CD4-positive, alpha-beta T cell treated with Interleukin-6 for 4 hours (primary cell): ENCODE data around the gene KLHL3.

ENCODE experiments used
- DNase-seq: peaks from one replicate; pipeline ENCODE4 v3.0.0-alpha.2; 2020; ENCODE audit warnings: mixed read lengths

KLHL3 gene

DNA sequence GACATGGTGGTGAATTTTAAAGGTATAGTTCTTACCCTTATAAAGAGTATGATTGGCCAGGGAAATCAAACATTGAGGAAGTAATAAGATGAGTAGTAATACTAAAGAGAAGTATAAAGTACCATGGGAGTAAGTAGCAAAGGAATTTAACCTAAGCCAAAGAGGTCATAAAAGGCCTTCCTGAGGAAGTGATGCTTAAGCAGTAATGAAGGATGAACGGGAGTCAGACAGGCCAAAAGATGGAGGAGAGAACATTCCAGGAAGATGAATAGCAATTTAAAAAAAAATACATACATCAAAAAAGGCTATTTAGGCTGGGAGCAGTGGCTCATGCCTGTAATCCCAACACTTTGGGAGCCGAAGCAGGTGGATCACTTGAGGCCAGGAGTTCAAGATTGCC, 29.0 kb downstream of the KLHL3 start:
- no peak for DNase-seq

DNA sequence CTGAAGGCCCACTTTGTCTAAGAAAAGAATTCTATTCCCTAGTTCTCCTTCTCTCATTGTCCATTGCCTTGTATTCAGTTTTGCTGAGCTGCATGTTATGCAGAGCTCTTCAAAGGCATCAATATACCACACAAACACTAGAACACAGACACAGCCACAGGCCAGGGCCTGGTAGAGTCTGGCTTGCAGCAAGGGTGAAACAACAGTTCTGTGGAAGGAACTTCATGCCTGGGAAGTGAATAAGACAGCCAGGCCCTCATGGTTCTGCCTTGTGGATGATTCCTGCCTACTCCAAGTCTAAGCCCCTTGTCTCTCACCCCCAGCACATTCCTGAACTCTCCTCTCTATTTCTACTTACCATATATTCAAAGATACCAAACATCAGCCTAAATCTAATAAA, 30.8 kb downstream of the KLHL3 start:
- DNase-seq: no peak

DNA sequence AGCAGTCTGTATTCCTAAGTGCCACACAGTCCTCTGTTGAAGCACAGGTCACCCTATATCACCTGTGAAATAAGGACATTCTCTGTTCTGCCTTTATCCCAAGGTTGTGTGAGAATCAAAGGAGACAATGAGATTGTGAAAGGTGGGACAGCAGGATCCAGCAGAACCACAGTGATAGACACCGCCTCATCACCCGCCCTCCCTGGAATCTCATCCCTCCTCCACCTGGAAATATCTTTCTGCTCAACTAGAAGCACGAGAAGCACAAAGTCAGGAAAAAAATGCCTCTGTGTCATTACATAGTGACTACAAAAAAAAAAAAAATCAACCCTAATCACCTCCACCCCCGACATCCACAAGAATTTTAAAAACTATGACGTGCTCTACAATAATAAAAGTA, 32.3 kb downstream of the KLHL3 start:
- no peak for DNase-seq

DNA sequence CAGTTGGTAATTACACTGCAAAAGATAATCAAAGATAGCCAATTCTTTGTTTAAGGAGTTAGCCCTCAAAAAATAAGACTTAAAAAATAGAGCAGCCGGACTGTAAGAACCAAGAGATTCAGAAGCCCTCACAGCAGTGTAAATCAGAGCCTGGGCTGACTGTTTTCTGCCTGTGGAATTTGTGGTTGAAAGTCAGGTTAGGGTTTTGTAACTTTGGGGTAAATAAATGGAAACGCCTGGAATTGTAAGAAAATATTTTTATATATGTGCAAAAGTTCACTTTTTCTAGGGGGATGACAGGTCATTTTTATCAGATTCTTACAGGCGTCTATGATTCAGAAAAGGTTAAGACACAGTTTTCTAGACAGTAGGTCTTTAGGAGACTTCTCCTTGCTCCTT, 35.6 kb downstream of the KLHL3 start:
- no peak for DNase-seq

DNA sequence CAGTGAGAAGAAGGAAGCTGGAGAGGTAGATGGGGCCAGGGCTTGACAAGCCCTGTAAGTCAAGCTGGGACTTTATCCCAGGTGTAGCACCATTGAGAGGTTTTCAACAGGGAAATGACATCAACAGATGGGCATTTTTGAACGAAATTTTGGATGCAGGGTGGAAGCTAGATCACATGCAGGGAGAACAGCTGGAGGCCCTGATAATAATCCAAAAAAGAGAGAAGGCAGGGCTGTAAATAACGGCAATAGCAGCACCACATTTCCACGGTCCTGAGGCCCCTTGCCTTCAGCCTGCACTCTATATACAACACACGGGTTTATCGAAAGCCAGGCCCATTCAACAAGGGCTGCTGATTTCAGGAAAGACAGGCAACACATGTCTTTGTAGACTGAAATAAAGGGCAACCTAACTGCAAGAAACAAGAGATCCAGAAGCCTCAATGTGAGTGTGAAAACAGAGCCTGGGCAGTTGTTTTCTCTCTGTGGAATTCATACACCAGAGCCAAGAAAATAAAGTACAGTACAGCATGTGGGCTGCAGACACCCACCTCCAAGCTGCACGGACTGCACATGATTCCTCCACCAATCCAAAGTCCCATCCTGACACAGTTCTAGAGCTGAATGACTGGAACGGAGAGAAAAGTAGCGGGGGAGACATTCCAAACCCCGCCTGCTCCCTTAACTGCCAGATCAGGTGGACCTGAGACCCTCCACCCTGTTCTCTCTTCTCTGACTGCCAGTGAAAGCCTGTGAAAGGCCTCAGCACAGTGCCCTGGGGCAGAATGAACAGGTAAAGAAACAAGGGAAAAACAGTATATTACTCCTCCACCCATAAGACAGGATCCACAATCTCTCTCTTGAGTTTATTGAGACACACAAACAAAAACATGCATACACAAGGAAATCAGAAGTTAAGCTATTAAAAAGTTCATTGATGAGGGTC, 36.3 kb downstream of the KLHL3 start:
- DNase-seq: no peak

DNA sequence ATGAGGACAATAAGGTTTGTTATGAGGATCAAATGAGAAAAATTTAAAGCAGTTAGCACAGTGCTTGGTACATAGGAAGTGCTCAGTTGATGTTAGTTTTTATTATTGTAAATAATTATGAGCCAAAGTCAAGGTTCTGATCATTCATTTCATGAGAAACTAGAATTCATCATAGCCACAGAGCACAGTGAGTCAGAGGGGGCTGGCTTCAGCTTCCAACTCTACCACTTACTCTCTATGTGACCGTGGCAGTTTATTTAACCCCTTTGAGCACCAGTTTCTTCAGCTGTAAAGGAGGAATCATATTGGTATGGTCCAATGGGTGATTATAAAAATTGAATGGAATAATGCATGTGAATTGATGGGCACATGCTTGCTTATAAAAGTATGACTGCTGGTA, 39.4 kb downstream of the KLHL3 start:
- DNase-seq: peak; percentile 38

DNA sequence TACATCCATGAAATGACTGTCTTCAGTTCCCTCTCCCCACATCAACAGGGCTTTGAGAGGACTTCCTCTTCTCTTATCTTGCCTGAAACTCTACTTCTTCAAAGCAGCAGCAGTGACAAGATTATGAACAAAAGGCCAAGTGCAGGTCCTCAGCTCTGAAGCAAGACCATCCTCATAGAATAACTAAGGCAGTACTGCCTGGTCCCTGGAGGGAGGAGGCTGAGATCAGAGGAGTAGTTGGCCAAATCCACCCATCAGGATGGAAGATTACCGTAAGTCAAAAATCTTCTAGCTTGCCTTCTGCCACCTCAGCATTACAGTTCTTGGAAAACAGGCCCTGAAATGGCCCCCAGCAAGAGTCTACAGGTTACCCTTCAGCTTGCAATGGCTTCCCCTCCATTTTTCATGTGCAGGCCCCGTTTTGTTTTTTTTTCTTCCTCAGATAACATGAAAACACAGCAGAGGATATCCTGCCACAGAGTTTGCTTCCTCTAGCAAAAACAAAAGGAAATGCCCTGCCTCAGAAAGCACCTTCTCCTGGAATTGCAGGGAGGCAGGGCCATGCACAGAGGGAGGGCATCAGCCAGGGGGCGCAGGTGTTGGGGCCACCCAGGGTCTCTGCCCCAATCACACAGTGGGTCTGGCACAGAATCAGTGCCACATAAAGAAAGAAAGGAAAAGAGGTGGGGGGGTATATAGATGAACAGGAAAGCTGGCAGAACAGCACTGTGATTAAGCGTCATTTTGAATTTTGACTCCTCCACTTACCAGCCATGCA, 40.0 kb downstream of the KLHL3 start:
- peak; percentile 50 for DNase-seq

DNA sequence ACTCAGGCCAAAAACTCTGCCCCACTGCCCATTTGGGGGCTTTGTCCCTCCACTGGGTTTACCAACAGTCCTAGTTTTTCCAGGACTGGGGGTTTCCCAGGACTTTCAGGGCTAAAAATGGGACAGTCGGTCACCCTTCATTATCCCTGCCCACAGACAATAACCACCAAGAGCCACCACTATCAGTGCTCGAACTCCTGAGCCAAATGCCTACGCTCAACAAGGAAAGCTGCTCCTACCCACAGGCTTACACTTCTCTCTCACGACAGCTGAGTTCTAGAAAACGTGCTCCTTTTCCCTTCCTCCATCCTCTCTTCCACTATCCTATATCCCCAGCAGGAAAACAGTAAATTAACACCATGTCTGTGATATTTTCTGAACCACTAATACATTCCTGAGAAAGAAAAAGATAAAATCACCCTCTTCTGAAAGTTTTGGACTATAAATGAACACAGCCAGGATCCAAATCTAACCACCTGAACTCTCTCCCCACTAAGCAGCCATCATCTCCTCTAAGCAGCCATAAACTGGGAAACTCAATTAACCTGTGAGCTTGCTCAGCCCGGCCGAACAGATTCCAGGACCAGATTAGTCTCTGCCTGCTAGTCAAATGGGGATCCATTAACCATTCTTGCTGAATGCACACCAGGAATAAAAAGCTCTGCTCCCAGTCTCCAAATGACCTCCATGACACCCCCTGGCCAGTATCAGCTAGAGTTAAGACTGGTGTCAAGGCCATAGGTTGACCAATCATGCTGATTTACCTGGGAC, 41.8 kb downstream of the KLHL3 start:
- no peak for DNase-seq

DNA sequence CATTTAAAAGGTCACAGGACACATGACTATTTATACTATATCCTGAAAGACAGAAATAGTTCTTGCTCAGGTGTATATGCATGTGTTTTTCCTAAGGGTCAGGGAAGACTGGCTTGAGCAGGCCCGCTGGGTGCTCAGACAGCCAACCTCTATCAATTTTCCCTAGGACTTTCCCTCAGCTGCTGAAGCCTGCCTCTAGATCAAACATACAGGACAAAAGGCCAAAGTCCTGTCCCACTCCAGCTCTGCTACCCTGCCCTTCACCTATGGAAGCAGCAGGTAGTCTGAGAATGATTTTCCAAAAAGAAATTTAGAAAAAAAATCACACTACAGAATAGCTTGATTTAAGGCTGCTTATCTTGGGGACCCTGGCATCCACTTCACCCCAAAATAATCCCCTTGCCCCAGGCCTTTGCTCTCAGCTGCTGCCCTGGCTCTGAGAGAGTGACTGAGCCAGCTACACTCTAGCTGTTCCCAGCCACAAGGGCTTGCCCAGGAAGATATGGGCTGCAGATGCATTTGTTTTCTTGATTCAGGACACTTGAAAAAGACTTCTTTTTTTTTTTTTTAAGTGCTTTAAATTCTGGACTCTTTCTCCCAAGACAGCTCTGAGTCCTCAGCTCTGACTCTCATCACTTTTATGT, 42.5 kb downstream of the KLHL3 start:
- no peak for DNase-seq

DNA sequence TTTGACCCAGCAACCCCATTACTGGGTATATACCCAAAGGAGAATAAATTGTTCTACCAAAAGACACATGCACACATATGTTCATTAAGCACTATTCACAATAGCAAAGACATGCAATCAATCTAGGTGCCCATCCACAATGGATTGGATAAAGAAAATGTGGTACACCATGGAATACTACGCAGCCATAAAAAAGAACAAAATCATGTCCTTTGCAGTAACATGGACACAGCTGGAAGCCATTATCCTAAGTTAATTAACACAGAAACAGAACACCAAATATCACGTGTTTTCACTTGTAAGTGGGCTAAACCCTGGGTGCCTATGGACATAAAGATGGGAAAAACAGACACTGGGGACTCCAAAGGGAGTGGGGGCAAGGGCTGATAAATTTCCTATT, 46.6 kb downstream of the KLHL3 start:
- DNase-seq: no peak

DNA sequence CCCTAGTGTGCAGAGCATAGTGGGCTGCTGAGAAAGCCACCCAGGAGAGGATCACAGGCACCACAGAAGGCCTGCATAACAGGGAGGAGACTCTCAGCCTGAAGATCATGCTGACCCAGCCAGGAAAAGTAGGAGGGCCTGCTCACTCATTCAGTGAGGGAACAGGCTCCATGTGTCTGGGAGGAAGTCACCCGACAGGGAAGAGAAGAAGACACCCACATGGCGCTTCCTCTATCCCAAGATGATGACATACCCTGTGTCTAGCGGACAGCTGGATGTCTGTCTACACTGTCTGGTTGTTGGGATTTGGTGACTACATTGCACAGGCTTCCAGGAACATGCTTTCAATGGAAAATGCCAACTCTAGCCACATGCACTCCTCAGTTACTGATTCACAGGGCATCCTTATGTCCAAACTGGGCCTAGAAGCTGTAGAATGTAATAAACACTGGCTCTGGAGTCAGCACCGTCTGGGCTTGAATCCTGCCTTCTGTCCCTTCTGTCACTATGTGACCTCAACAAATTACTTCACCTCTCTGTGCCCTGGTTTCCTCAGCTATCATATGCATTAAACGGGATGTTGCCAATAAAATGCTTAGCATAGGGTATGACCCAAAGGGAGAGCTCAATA, 47.6 kb downstream of the KLHL3 start:
- no peak for DNase-seq

DNA sequence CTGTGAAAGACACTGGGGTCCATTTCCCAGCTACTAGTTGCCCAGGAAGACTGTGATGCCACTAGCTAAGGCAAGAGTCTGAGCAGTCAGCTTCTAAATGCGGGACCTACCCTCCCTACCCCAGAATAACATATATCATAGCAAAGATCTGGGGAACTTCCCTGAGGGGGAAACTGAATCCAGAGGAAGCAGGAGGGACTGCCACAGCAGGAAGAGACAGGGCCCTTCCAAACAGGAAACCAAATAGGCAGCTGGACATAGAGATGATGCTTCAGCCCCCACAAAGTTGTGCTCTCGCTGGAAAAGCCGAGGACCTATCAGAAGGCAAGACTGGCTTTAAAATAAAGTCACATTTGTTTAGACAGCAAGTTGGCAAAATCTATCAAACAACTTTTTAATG, 51.1 kb downstream of the KLHL3 start:
- no peak for DNase-seq

DNA sequence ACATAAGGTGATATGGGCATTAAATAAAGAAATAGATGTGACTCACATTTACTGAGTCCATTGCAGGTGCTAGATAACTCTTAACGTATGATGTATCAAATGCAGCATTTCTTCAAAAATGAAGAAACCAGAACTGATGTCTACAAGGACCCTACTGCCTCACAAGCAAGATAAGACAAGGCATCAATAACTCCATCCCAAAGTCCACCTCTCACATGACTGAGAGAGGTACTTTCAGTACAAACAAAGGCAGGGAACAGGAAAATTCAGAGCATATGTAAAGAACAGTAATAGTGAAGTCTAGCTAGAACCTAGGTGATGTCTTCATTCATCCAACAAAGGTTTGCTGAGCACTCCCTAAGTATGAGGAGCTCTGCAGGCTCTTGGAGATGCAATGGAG, 54.7 kb downstream of the KLHL3 start:
- no peak for DNase-seq

DNA sequence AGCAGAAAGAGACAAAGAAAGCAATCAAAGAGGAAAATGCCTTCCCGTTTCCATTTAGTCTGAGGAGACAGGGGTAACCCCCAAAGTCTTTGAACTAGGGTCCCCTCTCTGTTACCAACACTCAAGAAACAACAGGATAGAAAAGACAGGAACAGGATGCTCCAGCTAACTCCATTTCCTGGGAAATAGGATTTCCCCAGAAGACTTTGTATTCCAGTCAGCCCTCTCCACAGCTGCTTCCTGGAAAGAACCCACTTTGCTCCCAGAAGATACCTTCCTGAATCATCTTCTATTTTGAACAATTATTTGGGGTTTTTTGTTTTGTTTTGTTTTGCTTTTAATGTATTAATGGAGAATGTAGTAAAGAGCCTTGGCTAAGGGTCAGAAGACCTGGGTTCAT, 56.0 kb downstream of the KLHL3 start:
- no peak for DNase-seq

DNA sequence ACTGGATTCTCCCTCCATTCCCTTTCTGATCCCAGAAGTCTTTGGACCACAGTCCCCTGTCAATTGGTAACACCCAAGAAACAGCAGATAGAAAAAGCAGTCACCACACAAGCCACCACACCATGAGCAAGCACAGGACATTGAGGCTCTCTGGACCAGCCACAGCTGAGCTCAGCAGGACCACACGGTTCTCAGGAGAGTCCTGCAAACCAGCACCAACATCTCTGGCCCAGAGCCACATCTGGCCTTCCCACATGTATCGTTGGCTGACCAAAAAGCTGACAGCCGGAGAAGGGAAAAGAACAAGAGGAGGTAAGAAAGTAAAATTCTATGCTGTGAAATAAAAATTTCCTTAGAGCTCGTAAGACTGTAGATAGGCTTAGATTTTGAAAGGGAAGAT, 56.7 kb downstream of the KLHL3 start:
- no peak for DNase-seq

DNA sequence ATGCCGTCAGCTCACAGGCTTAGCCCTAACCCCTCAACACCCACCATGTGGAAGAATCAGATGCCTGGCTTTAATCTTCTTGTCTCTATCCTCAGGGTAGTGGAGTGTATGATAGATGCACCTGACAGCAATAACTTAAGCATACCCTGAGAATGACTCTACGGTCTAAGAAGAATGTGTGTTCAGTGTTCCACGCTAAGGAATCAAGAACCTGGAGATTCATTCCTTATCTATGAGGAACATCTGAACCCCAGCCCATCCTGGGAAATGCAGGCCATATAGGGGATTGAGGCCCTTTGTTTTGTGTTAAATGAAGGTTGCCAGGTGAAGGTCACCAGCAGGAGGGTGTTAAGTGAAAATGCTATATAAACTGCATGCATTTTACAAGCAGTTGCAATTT, 63.0 kb downstream of the KLHL3 start:
- DNase-seq: no peak

DNA sequence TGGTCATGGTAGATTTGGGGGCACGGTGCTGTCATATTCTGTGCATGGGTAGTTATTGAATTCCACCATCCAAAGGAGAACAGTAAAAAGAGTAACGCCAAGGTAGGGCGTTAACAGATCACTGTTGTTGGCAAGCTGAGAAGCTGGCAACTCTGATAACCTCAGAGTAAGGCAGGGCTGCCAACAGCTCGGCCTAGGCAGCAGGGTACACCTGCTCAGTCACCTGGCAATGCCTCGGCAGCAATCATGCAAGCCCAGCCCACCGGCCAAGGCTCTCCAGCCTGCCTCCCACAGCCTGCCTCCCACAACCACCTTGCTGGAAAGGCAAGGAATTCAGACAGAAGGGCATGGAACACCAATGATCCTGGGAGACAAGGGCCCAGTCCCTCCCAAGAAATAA, 63.9 kb downstream of the KLHL3 start:
- DNase-seq: no peak

DNA sequence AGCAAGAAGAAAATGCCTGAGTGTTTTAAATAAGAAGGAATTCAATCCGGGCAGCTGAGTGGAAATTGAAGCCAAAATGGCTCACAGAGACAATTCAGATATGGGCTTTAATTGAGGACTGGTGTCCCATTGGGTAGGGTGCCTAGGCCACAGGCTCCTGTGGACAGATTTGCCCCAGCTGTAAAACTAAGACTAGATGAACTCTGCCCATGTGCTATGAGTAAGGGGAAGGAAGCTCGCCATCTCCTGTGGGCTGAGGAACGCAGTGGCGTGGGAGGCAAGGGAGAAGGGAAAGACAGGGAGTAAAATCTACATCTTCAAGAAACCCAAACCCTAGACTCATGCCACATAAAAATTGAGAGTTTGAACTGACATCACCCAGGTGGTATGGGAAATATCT, 66.1 kb downstream of the KLHL3 start:
- DNase-seq: no peak

DNA sequence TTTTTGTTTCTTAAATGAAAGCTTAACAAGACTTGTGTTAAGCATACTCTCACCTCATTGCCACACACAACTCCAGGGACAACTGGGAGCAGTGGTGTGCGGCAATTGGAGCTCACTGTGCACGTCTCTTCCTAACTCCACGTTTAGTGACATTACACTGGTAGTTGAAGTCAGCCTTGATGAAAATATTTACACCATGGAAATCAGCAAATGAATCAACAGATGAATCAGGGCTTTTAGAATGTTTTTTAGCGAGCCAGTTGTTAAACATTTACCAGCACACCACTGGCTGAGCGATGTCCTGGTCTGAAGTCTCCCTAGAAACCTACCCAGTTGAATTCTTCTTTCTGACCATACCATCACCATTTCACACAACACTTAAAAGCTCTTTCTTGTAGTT, 67.3 kb downstream of the KLHL3 start:
- no peak for DNase-seq

DNA sequence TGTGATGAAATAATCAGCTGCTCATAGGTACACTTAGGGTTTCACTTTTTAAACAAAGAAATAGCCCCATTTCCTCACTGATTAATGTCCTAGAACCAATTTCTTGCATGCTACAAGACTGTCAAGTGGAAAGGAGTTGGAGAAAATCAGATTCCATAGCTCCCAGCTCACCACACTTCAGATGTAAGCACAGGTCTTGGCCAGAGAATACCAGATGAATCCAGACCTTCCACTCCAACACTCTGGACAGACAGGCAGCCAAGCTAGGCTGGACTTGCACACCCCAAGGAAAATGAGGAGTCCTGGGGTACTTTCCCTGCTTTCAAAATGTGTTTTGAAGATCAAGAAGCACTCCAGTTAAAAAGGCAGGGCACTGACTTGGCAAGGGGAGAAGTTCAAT, 68.5 kb downstream of the KLHL3 start:
- DNase-seq: no peak

DNA sequence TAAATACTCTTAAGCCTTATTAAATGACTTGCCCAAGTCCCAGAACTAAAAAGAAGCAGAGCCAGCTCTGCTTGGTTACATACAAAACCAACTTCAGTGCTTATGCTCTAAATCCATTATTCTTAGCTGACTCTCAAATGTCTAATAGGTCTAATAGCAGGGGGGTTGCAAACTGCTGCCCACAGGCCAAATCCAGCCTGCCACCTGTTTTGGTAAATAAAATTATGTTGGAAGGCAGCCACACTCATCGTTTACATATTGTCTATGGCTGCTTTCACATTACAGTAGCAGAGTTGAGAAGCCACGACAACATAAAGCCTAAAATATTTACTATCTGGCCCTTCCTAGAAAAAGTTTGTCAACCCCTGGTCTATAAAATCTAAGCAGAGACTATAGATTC, 69.0 kb downstream of the KLHL3 start:
- DNase-seq: no peak

DNA sequence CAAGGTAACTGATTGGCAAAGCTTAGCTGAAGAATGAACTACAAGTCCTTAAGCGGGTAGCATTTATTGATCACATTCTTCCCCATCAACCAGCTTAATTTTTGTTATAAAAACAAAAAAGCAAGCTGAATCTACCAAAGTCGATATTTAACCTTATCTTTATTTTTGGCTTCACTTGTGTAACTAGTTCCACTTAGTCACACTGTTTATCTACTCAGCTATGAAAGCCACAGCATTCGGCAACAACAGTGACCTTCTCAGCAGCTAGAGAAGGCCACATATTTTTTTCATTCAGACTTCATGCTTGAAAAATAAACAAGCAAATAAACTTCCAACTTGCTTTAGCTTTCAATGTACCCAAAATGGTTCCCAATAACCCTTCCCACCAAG, 69.4 kb downstream of the KLHL3 start:
- peak; percentile 3 for DNase-seq
